IMR-90 (cell line): Measurements from ENCODE around the gene ESR1. TPM values are rescaled to one million over a fixed set of nuclear protein-coding genes. Genes with fewer than 3 reads are reported as not detected.

ENCODE experiments used
- ATAC-seq: fragments of 200-7000 bp; cut with Tn5 transposase; 2 replicates; pipeline ENCODE4 v1.9.1; 2020; ENCODE audit warnings: low read depth, mild to moderate bottlenecking, moderate library complexity
- BruUV-seq: library from RNA; stranded (reverse); fragments of 400-500 nt; replicated peaks from 2 replicates; lab custom pipeline; 2021; lab: Mats Ljungman, UMichigan
- CTCF ChIA-PET: fragments of 300-600 bp; formaldehyde crosslinking; extraction: SDS; loops from one replicate; lab custom pipeline; 2021; ENCODE audit warnings: antibody characterized with exemption; lab: Yijun Ruan, JAX
- POLR2A ChIA-PET: fragments of 300-600 bp; sonication (Branson Sonifier 250); formaldehyde crosslinking; loops from one replicate; lab custom pipeline; 2022; ENCODE audit warnings: antibody characterized with exemption; ENCODE audit not compliant: unreplicated experiment; lab: Charles Lee
- DNase-seq: peaks from one replicate; pipeline ENCODE4 v3.0.0; 2013
- H2AFZ ChIP-seq: replicated peaks from 2 replicates; pipeline ENCODE3; 2013; ENCODE audit warnings: low read length, mild to moderate bottlenecking; ENCODE audit not compliant: poor library complexity
- H2AK5ac ChIP-seq: 2 replicates; pipeline ENCODE4 v1.6.1; 2013; ENCODE audit warnings: low read depth, low read length, inconsistent platforms
- H2AK9ac ChIP-seq: replicated peaks from 2 replicates; pipeline ENCODE3; 2013; ENCODE audit warnings: mild to moderate bottlenecking, low read depth, low read length, moderate library complexity; ENCODE audit not compliant: poor library complexity
- H2BK120ac ChIP-seq: 2 replicates; pipeline ENCODE4 v1.6.1; 2013; ENCODE audit warnings: low read depth, low read length, inconsistent platforms
- H2BK15ac ChIP-seq: 3 replicates; pipeline ENCODE4 v1.6.1; 2013; ENCODE audit warnings: low read depth, low read length, inconsistent platforms
- H2BK20ac ChIP-seq: 2 replicates; pipeline ENCODE4 v1.6.1; 2013; ENCODE audit warnings: low read depth, mild to moderate bottlenecking, inconsistent platforms, low read length, moderate library complexity
- H2BK5ac ChIP-seq: 2 replicates; pipeline ENCODE4 v1.6.1; 2013; ENCODE audit warnings: mild to moderate bottlenecking, low read depth, low read length, inconsistent platforms; ENCODE audit not compliant: poor library complexity, severe bottlenecking
- H3K14ac ChIP-seq: replicated peaks from 2 replicates; pipeline ENCODE4 v1.6.1; 2013; ENCODE audit warnings: low read depth, low read length, inconsistent platforms
- H3K18ac ChIP-seq: 2 replicates; pipeline ENCODE4 v1.6.1; 2013; ENCODE audit warnings: low read depth, low read length, control low read depth
- H3K23ac ChIP-seq: 2 replicates; pipeline ENCODE4 v1.6.1; 2013; ENCODE audit warnings: low read depth, low read length, inconsistent platforms
- H3K27ac ChIP-seq: 2 replicates; pipeline ENCODE4 v1.5.1; 2013; ENCODE audit warnings: mild to moderate bottlenecking, control low read depth, low read length; ENCODE audit not compliant: insufficient read depth
- H3K27me3 ChIP-seq: 2 replicates; pipeline ENCODE4 v1.6.1; 2013; ENCODE audit warnings: low read length; ENCODE audit not compliant: control insufficient read depth, insufficient read depth
- H3K36me3 ChIP-seq: 2 replicates; pipeline ENCODE4 v1.6.1; 2013; ENCODE audit warnings: low read length, mixed read lengths; ENCODE audit not compliant: control insufficient read depth, insufficient read depth
- H3K4ac ChIP-seq: 2 replicates; pipeline ENCODE4 v1.6.1; 2013; ENCODE audit warnings: low read depth, low read length, inconsistent platforms
- H3K4me1 ChIP-seq: 2 replicates; pipeline ENCODE4 v1.6.1; 2013; ENCODE audit warnings: low read length, mixed read lengths; ENCODE audit not compliant: control insufficient read depth, insufficient read depth
- H3K4me2 ChIP-seq: 2 replicates; pipeline ENCODE4 v1.6.1; 2013; ENCODE audit warnings: low read depth, mild to moderate bottlenecking, control low read depth, low read length, moderate library complexity
- H3K4me3 ChIP-seq: 2 replicates; pipeline ENCODE4 v1.5.1; 2013; ENCODE audit warnings: low read depth, mild to moderate bottlenecking, control low read depth, low read length, moderate library complexity; ENCODE audit not compliant: insufficient read depth
- H3K56ac ChIP-seq: 2 replicates; pipeline ENCODE4 v1.6.1; 2013; ENCODE audit warnings: low read length, inconsistent platforms; ENCODE audit not compliant: insufficient read depth; ENCODE audit errors: extremely low read depth
- H3K79me1 ChIP-seq, 2 experiments: 2 replicates each; pipeline ENCODE4 v1.6.1; 2013; ENCODE audit warnings: low read length in 2 of 2, inconsistent platforms in 1 of 2, low read depth in 1 of 2
- H3K9ac ChIP-seq: 2 replicates; pipeline ENCODE4 v1.6.1; 2013; ENCODE audit warnings: low read depth, low read length, control low read depth
- H3K9me1 ChIP-seq: 2 replicates; pipeline ENCODE4 v1.6.1; 2013; ENCODE audit warnings: low read length, inconsistent platforms; ENCODE audit not compliant: insufficient read depth
- H3K9me3 ChIP-seq: 2 replicates; pipeline ENCODE4 v1.6.1; 2013; ENCODE audit warnings: low read length; ENCODE audit not compliant: control insufficient read depth, insufficient read depth
- H4K20me1 ChIP-seq: 2 replicates; pipeline ENCODE4 v1.6.1; 2013; ENCODE audit warnings: low read length, inconsistent platforms; ENCODE audit not compliant: insufficient read depth
- H4K5ac ChIP-seq: 2 replicates; pipeline ENCODE4 v1.6.1; 2013; ENCODE audit warnings: mild to moderate bottlenecking, low read depth, low read length, control low read depth
- H4K8ac ChIP-seq, 2 experiments: 2 replicates each; pipeline ENCODE4 v1.6.1; 2013; ENCODE audit warnings: low read depth in 2 of 2, low read length in 2 of 2, control low read depth in 1 of 2, inconsistent platforms in 1 of 2
- H4K91ac ChIP-seq: 2 replicates; pipeline ENCODE4 v1.6.1; 2013; ENCODE audit warnings: low read depth, low read length, inconsistent platforms; ENCODE audit not compliant: insufficient read depth
- CHD1 ChIP-seq: IDR thresholded peaks from 2 replicates; pipeline ENCODE4 v1.6.1; 2012; ENCODE audit warnings: low read depth, low read length, improper control_type of control experiment
- CTCF ChIP-seq: conservative IDR thresholded peaks from 2 replicates; pipeline ENCODE4 v1.5.1; 2012; ENCODE audit warnings: mild to moderate bottlenecking, low read depth, low read length, improper control_type of control experiment
- MXI1 ChIP-seq: IDR thresholded peaks from 2 replicates; pipeline ENCODE4 v1.6.1; 2012; ENCODE audit warnings: low read depth, mild to moderate bottlenecking, low read length, moderate library complexity, borderline replicate concordance
- NFE2L2 ChIP-seq: fragments of 150-350 bp; IDR thresholded peaks from 2 replicates; pipeline ENCODE4 v1.6.1; 2016; ENCODE audit warnings: low read depth, mild to moderate bottlenecking, low read length
- RAD21 ChIP-seq: IDR thresholded peaks from 2 replicates; pipeline ENCODE4 v1.6.1; 2012; ENCODE audit warnings: low read length, improper control_type of control experiment
- RFX5 ChIP-seq: IDR thresholded peaks from 2 replicates; pipeline ENCODE4 v1.8.0; 2012; ENCODE audit warnings: low read depth, mild to moderate bottlenecking, low read length, moderate library complexity
- SMC3 ChIP-seq: fragments of 150-350 bp; IDR thresholded peaks from 2 replicates; pipeline ENCODE4 v1.6.1; 2016; ENCODE audit warnings: low read depth, mild to moderate bottlenecking, antibody characterized with exemption, low read length, moderate library complexity
- WGBS, 2 experiments: methylation state at CpG; one replicate each; pipeline versions ENCODE4 v1.1.5 to v1.1.7; 2013; ENCODE audit warnings: missing lambda C conversion rate in 2 of 2; ENCODE audit not compliant: insufficient read length in 1 of 2; ENCODE audit errors: extremely low coverage in 2 of 2; 5-methylcytosine and 5-hydroxymethylcytosine counted together
- dilution Hi-C: fragments of 300-500 bp; cut with HindIII; formaldehyde crosslinking; loops from one replicate; pipeline ENCODE4 v1.14.3; 2018; ENCODE audit warnings: low sequenced_read_pairs; ENCODE audit not compliant: unreplicated experiment
- in situ Hi-C: fragments of 300-500 bp; cut with MboI; formaldehyde crosslinking; loops from 3 replicates; pipeline ENCODE4 v1.14.3; 2019; ENCODE audit warnings: low sequenced_read_pairs, inconsistent platforms, mixed read lengths
- intact Hi-C: fragments of 100-400 bp; cut with micrococcal nuclease; formaldehyde crosslinking; loops from 2 replicates; pipeline ENCODE4 v1.10.0; 2022
- polyA plus RNA-seq, 3 experiments: library from polyadenylated mRNA; depleted of rRNA; stranded (reverse); fragments of >200 nt; gene quantifications; 2 replicates each; pipeline ENCODE4 v1.2.3, GENCODE V29; 2012; ENCODE audit warnings: low replicate concordance in 1 of 3
- total RNA-seq: library from RNA; depleted of rRNA; stranded (reverse); fragments of >200 nt; gene quantifications from 2 replicates; pipeline ENCODE4 v1.2.3, GENCODE V29; 2012

ESR1 gene
- total and polyA plus RNA-seq, 2 of the 4 experiments (the other 2 are of a cell fraction): not detected

- no TSS peak for BruUV-seq
- no CpG with 5 or more reads among the region's 3 CpGs for WGBS, 2 experiments
- Histone ChIP-seq H4K91ac (no peak overlapping the region), H4K20me1 (no peaks in the 10 kb centered on the region), H3K56ac (no peak overlapping the region), H3K27ac (no peak overlapping the region), H2BK15ac (no peak overlapping the region), H3K4me3 (no peak overlapping the region), H3K79me1 (peaks cover 0 to 6% of the 10 kb centered on the region in 2 experiments; a peak in 1 of 4 replicates), H3K4ac (no peak overlapping the region), H3K9me3 (no peaks in the 10 kb centered on the region), H3K36me3 (peaks cover 24% of the 10 kb centered on the region), H2BK5ac (peak overlapping the region; percentile 28), H3K27me3 (no peaks in the 10 kb centered on the region), H3K14ac (no peak overlapping the region), H2BK120ac (no peak overlapping the region), H3K4me1 (peaks cover 2% of the 10 kb centered on the region), H3K18ac (no peak overlapping the region), H2AK5ac (no peak overlapping the region), H4K8ac (no peak overlapping the region), H3K9ac (no peak overlapping the region), H4K5ac (no peak overlapping the region), H3K9me1 (peaks cover 6% of the 10 kb centered on the region; the same call in 1 of the 2 replicates), H3K23ac (no peak overlapping the region), H2AFZ (no peak overlapping the region), H2AK9ac (no peak overlapping the region), H3K4me2 (no peak overlapping the region), H2BK20ac (no peak overlapping the region)
- DNase-seq (peak; percentile 75), ATAC-seq (peak; percentile 85)
- TF ChIP-seq NFE2L2 (no peak), CTCF (peak; percentile 83), RAD21 (peak; percentile 78), MXI1 (no peak), CHD1 (no peak), RFX5 (no peak), SMC3 (peak; percentile 77)
- ChIA-PET POLR2A (no interaction called here), CTCF (interaction anchor here (0.6 to 3.1 kb wide), 13 partner anchors 9 to 358 kb away, joined by 3 to 22 read pairs (median 4); no protein-coding TSS in a partner anchor)
- intact Hi-C loops (loop anchor here (1.0 to 10.0 kb wide), 4 partner anchors 28 to 680 kb away; no protein-coding TSS in a partner anchor), in situ Hi-C loops (loop anchor here (5.0 to 25.0 kb wide), 2 partner anchors 362 to 687 kb away; no protein-coding TSS in a partner anchor), dilution Hi-C loops (no loop called here)
These were observed 317.1 kb downstream of the ESR1 start for GRCh38 chr6:152124429-152125074.
